Gastrocnemius medialis (tissue), 4 donors: ENCODE data around the gene A1CF. TPM values are rescaled to one million over a fixed set of nuclear protein-coding genes. Genes with fewer than 3 reads are reported as not detected.

Source experiments
- ATAC-seq, 2 donors: fragments of 150-250 bp; one replicate each; pipeline ENCODE4 v1.9.1; 2016
- DNase-seq, 2 donors: peaks; one replicate each; pipeline ENCODE4 v3.0.0-alpha.2; 2019
- H3K27ac ChIP-seq, 4 donors: fragments of 200-600 bp; sonication (generic); 1 replicate in 1 of 4; 2 replicates in 3 of 4; pipeline ENCODE4 v1.5.1; 2016 to 2018; ENCODE audit warnings: mild to moderate bottlenecking in 2 of 4, moderate library complexity in 1 of 4
- H3K27me3 ChIP-seq, 3 donors: fragments of 200-600 bp; sonication (generic) in 2 of 3; 1 replicate in 1 of 3; 2 replicates in 2 of 3; pipeline versions ENCODE4 v1.5.1 to v1.6.0; 2016 to 2019; ENCODE audit warnings: mild to moderate bottlenecking in 1 of 3, moderate library complexity in 1 of 3
- H3K36me3 ChIP-seq, 2 donors: fragments of 200-600 bp; sonication (generic) in 1 of 2; one replicate each; pipeline ENCODE4 v1.5.1; 2017 to 2018
- H3K4me1 ChIP-seq, 2 donors: fragments of 200-600 bp; sonication (generic) in 1 of 2; one replicate each; pipeline ENCODE4 v1.5.1; 2016 to 2017; ENCODE audit warnings: mild to moderate bottlenecking in 2 of 2
- H3K4me3 ChIP-seq, 4 donors: fragments of 200-600 bp; sonication (generic) in 3 of 4; 1 replicate in 1 of 4; 2 replicates in 3 of 4; pipeline ENCODE4 v1.5.1; 2016 to 2019; ENCODE audit warnings: mild to moderate bottlenecking in 2 of 4
- H3K9me3 ChIP-seq, 3 donors: fragments of 200-600 bp; sonication (generic) in 2 of 3; 1 replicate in 1 of 3; 2 replicates in 2 of 3; pipeline ENCODE4 v1.5.1; 2016 to 2019
- POLR2A ChIP-seq, 2 donors: fragments of 450-650 bp; IDR thresholded peaks; one replicate each; pipeline ENCODE4 v1.6.1; 2017; ENCODE audit warnings: antibody characterized with exemption in 2 of 2, mild to moderate bottlenecking in 2 of 2, moderate library complexity in 2 of 2
- in situ Hi-C, 4 donors: fragments of 200-750 bp; cut with MboI; loops; one replicate each; pipeline versions ENCODE4 v1.15.0 to v1.8.0; 2017; ENCODE audit warnings: low sequenced_read_pairs in 4 of 4
- intact Hi-C: fragments of 100-400 bp; cut with DNase I; formaldehyde crosslinking; loops from one replicate; pipeline ENCODE4 v1.15.1; 2023; ENCODE audit warnings: low total_unique reads
- total RNA-seq, 4 donors: library from RNA; depleted of rRNA; stranded (reverse); fragments of >200 nt; gene quantifications; one replicate each; pipeline versions ENCODE4 v1.1.0 to v1.2.3, GENCODE V29; 2016
- TF ChIP-seq, protein P1 (sequence below), 5 experiments: fragments of 450-650 bp in 3 of 5; fragments of 200-600 bp in 2 of 5; sonication (generic) in 2 of 5; IDR thresholded peaks in 4 of 5; conservative IDR thresholded peaks in 1 of 5; 1 replicate in 4 of 5; 2 replicates in 1 of 5; pipeline ENCODE4 v1.5.1; 2016 to 2019; ENCODE audit warnings: antibody characterized with exemption in 5 of 5, mild to moderate bottlenecking in 3 of 5, moderate library complexity in 3 of 5

Gene A1CF
- total RNA-seq: under 1 TPM in 3 of 4 donors, not detected in 1; 0.20 to 0.36 (median 0.31) TPM

DNA sequence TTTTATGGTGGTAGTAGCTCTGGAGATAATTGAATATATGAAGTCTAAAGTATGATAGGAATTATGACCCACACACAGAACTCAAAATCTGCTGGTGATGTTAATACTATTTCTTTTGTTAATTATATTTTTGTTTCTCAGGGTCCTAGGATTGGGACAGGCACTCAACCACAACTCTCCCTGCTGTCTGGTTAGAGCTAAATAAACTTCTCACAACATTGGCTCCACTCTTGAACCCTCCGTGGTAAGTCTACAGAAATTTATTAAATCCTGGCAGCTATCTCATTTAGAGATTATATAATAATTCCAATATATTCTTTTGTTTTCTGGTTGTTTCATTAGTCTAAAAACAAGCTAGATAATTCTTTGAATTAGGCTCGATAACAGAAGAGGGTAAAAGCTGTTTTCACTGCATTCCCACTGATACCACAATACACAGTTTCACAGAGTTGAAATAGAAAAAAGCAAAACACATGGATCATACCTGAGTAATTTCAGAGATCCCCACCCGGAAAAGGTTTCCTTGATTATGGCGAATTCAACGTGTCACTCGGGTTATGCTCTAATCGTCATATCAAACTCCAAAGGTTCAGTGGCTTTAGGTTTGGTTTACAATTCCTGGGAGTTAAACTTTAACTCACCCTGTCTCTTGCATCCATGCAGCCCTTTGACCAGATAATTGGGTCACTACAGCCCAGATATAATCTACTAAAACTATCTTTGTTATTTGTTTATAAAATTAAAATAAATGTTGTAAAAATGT is at the start of gene A1CF:
Gene A1CF (minus strand): TSS at position 531 of the 763 bp plus-strand sequence. CDS start 25,687 bp downstream, outside the sequence.
- Histone ChIP-seq H3K36me3 (no peaks in the 10 kb centered on the region), H3K27me3 (no peaks in the 10 kb centered on the region), H3K27ac (no peak within 1 kb of the TSS), H3K4me3 (no peak within 1 kb of the TSS), H3K4me1 (no peaks in the 10 kb centered on the region), H3K9me3 (no peaks in the 10 kb centered on the region)
- in situ Hi-C loops: no loop called here
- TF ChIP-seq, protein P1, sequence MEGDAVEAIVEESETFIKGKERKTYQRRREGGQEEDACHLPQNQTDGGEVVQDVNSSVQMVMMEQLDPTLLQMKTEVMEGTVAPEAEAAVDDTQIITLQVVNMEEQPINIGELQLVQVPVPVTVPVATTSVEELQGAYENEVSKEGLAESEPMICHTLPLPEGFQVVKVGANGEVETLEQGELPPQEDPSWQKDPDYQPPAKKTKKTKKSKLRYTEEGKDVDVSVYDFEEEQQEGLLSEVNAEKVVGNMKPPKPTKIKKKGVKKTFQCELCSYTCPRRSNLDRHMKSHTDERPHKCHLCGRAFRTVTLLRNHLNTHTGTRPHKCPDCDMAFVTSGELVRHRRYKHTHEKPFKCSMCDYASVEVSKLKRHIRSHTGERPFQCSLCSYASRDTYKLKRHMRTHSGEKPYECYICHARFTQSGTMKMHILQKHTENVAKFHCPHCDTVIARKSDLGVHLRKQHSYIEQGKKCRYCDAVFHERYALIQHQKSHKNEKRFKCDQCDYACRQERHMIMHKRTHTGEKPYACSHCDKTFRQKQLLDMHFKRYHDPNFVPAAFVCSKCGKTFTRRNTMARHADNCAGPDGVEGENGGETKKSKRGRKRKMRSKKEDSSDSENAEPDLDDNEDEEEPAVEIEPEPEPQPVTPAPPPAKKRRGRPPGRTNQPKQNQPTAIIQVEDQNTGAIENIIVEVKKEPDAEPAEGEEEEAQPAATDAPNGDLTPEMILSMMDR (IDR thresholded peaks at IDR 0.05 in 4 of 5, conservative IDR thresholded peaks at IDR 0.05 in 1 of 5): no peak
- no peak for TF ChIP-seq POLR2A (IDR thresholded peaks at IDR 0.05)
- DNase-seq (no peak), ATAC-seq (no peak)
- intact Hi-C loops: no loop called here

GRCh38 chr10:50931948-50932431 is 46.6 kb upstream of the A1CF start:
- ATAC-seq: no peak
- Histone ChIP-seq H3K4me3 (no peak overlapping the region), H3K36me3 (no peaks in the 10 kb centered on the region), H3K27ac (no peak overlapping the region), H3K27me3 (no peaks in the 10 kb centered on the region), H3K4me1 (no peaks in the 10 kb centered on the region), H3K9me3 (no peaks in the 10 kb centered on the region)
- no peak for DNase-seq
- intact Hi-C loops (no loop called here), in situ Hi-C loops (no loop called here)
- no peak for TF ChIP-seq POLR2A (IDR thresholded peaks at IDR 0.05)
- TF ChIP-seq, protein P1 (IDR thresholded peaks at IDR 0.05 in 4 of 5, conservative IDR thresholded peaks at IDR 0.05 in 1 of 5): no peak

GRCh38 chr10:50929670-50930069 is 44.2 kb upstream of the A1CF start:
- no peaks in the 10 kb centered on the region for H3K27me3 ChIP-seq
- TF ChIP-seq, protein P1 (IDR thresholded peaks at IDR 0.05 in 4 of 5, conservative IDR thresholded peaks at IDR 0.05 in 1 of 5): no peak
- TF ChIP-seq POLR2A (IDR thresholded peaks at IDR 0.05): no peak
- no peaks in the 10 kb centered on the region for H3K36me3 ChIP-seq
- no peak overlapping the region for H3K4me3 ChIP-seq
- intact Hi-C loops (no loop called here), in situ Hi-C loops (no loop called here)
- no peak for ATAC-seq
- H3K27ac ChIP-seq: no peak overlapping the region
- no peaks in the 10 kb centered on the region for H3K4me1 ChIP-seq
- no peak for DNase-seq
- no peaks in the 10 kb centered on the region for H3K9me3 ChIP-seq

- DNase-seq: no peak
- intact Hi-C loops: no loop called here
- no peak for ATAC-seq
- Histone ChIP-seq H3K9me3 (no peaks in the 10 kb centered on the region), H3K4me3 (no peak overlapping the region), H3K27me3 (no peaks in the 10 kb centered on the region), H3K27ac (no peak overlapping the region), H3K36me3 (no peaks in the 10 kb centered on the region), H3K4me1 (no peaks in the 10 kb centered on the region)
- in situ Hi-C loops: no loop called here
- TF ChIP-seq, protein P1 (IDR thresholded peaks at IDR 0.05 in 4 of 5, conservative IDR thresholded peaks at IDR 0.05 in 1 of 5): no peak
- no peak for TF ChIP-seq POLR2A (IDR thresholded peaks at IDR 0.05)
Observed at GRCh38 chr10:50928190-50928552, 42.7 kb upstream of the A1CF start.
